Sigmoid colon (tissue), 4 donors: Measurements from ENCODE around the gene ENPP1.

Source experiments
- CTCF ChIP-seq, 4 experiments: fragments of 450-650 bp in 3 of 4; fragments of 200-600 bp in 1 of 4; IDR thresholded peaks; one replicate each; pipeline ENCODE4 v1.5.1; 2016 to 2019; ENCODE audit warnings: antibody characterized with exemption in 4 of 4, mild to moderate bottlenecking in 3 of 4, moderate library complexity in 2 of 4
- POLR2AphosphoS5 ChIP-seq, 4 donors: sonication (generic); formaldehyde crosslinking; IDR thresholded peaks; one replicate each; pipeline ENCODE4 v1.6.1; 2017; ENCODE audit warnings: antibody characterized with exemption in 4 of 4

DNA sequence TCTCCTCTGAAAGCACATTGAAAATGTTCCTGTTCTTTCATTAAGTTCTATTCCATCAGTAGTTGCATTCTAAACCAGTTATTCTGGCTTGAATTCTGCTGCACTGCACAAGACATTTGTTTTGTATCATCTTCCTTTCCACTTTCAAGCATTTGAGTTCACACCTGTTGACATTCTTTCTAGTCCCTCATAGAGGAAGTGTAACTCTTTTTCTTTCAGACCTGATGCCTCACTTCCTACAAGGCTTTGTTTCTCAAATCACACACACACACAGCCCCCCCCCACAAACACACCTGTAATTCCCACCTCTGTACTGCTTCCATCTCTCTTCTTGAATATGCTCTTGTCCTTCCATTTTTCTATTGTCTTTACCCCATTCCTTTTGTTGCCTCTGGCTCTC lies 92.4 kb downstream of the ENPP1 start:
- TF ChIP-seq POLR2AphosphoS5 (IDR thresholded peaks at IDR 0.05) (no peak), CTCF (IDR thresholded peaks at IDR 0.05) (no peak)
